GM12878 (cell line): Measurements from ENCODE around the gene THUMPD3. TPM values are rescaled to one million over a fixed set of nuclear protein-coding genes. Genes with fewer than 3 reads are reported as not detected.

ENCODE experiments used
- ATAC-seq: fragments of 200-7000 bp; cut with Tn5 transposase; 3 replicates; pipeline ENCODE4 v1.9.1; 2020; ENCODE audit warnings: mild to moderate bottlenecking, moderate library complexity
- BruUV-seq: library from RNA; stranded (reverse); fragments of 400-500 nt; replicated peaks from 2 replicates; lab custom pipeline; 2021; lab: Mats Ljungman, UMichigan
- CTCF ChIA-PET: fragments of 300-600 bp; sonication (Branson Sonifier 250); formaldehyde crosslinking; extraction: SDS; loops from one replicate; lab custom pipeline; 2021; ENCODE audit warnings: inconsistent platforms; lab: Yijun Ruan, JAX
- POLR2A ChIA-PET: fragments of 350-600 bp; formaldehyde crosslinking; extraction: SDS; loops from one replicate; lab custom pipeline; 2021; ENCODE audit warnings: inconsistent platforms; lab: Charles Lee
- RAD21 ChIA-PET: fragments of 300-600 bp; sonication (Branson Sonifier 250); formaldehyde crosslinking; loops from one replicate; lab custom pipeline; 2023; ENCODE audit warnings: antibody characterized with exemption; ENCODE audit not compliant: unreplicated experiment; lab: Charles Lee
- SMC1A ChIA-PET: fragments of 300-600 bp; sonication (Branson Sonifier 250); formaldehyde crosslinking; loops from one replicate; lab custom pipeline; 2023; ENCODE audit not compliant: unreplicated experiment, uncharacterized antibody; lab: Charles Lee
- DNase-seq: peaks from one replicate; pipeline ENCODE4 v3.0.0-alpha.2; 2011; ENCODE audit warnings: low read depth, low spot score
- FAIRE-seq: peaks from 3 replicates; lab custom pipeline; 2011; peaks lifted over from hg19 to GRCh38; lab: Jason Lieb, UNC
- H2AFZ ChIP-seq: 2 replicates; pipeline ENCODE4 v1.6.0; 2011; ENCODE audit warnings: low read depth, low read length, control low read depth; ENCODE audit not compliant: control insufficient read depth
- H3K27ac ChIP-seq: 2 replicates; pipeline ENCODE4 v1.5.1; 2011; ENCODE audit warnings: control low read depth; ENCODE audit not compliant: control insufficient read depth, insufficient read depth
- H3K27me3 ChIP-seq, 2 experiments: replicated peaks in 1 of 2; 2 replicates each; pipeline versions ENCODE4 v1.6.0 to v1.6.1; 2011; ENCODE audit warnings: low read length in 1 of 2; ENCODE audit not compliant: control insufficient read depth in 2 of 2, insufficient read depth in 2 of 2
- H3K36me3 ChIP-seq, 2 experiments: 2 replicates each; pipeline ENCODE4 v1.5.1; 2011; ENCODE audit warnings: low read length in 1 of 2; ENCODE audit not compliant: control insufficient read depth in 2 of 2, insufficient read depth in 2 of 2
- H3K4me1 ChIP-seq: 2 replicates; pipeline ENCODE4 v1.6.1; 2011; ENCODE audit warnings: mild to moderate bottlenecking, low read length, moderate library complexity, mixed read lengths; ENCODE audit not compliant: control insufficient read depth, insufficient read depth
- H3K4me2 ChIP-seq: 2 replicates; pipeline ENCODE4 v1.6.0; 2011; ENCODE audit warnings: control low read depth; ENCODE audit not compliant: control insufficient read depth, insufficient read depth
- H3K4me3 ChIP-seq: fragments of 200-600 bp; sonication (generic); 2 replicates; pipeline ENCODE4 v1.5.1; 2016
- H3K79me2 ChIP-seq: 2 replicates; pipeline ENCODE4 v1.6.0; 2011; ENCODE audit warnings: low read length; ENCODE audit not compliant: control insufficient read depth, insufficient read depth
- H3K9ac ChIP-seq: 2 replicates; pipeline ENCODE4 v1.8.0; 2011; ENCODE audit warnings: low read length, control low read depth, mixed read lengths; ENCODE audit not compliant: control insufficient read depth, insufficient read depth
- H3K9me3 ChIP-seq: replicated peaks from 3 replicates; pipeline ENCODE4 v1.5.1; 2011; ENCODE audit warnings: mild to moderate bottlenecking, low read length; ENCODE audit not compliant: control insufficient read depth, insufficient read depth
- H4K20me1 ChIP-seq: 2 replicates; pipeline ENCODE4 v1.6.0; 2011; ENCODE audit not compliant: control insufficient read depth, insufficient read depth
- HDGF ChIP-seq: fragments of 450-650 bp; IDR thresholded peaks from 2 replicates; pipeline ENCODE4 v1.6.1; 2016; ENCODE audit warnings: antibody characterized with exemption
- PML ChIP-seq: IDR thresholded peaks from 2 replicates; pipeline ENCODE4 v1.6.1; 2012; ENCODE audit warnings: low read length, inconsistent platforms
- POLR2AphosphoS5 ChIP-seq: IDR thresholded peaks from 2 replicates; pipeline ENCODE4 v1.6.1; 2011; ENCODE audit warnings: mild to moderate bottlenecking, low read length, inconsistent platforms
- POU2F2 ChIP-seq: IDR thresholded peaks from 3 replicates; pipeline ENCODE4 v1.6.1; 2011; ENCODE audit warnings: low read depth, mild to moderate bottlenecking, low read length, borderline replicate concordance
- RELA ChIP-seq: fragments of 450-650 bp; IDR thresholded peaks from 2 replicates; pipeline ENCODE4 v1.8.0; 2014; ENCODE audit warnings: borderline replicate concordance; ENCODE audit not compliant: partially characterized antibody
- RUNX3 ChIP-seq: IDR thresholded peaks from 2 replicates; pipeline ENCODE4 v1.6.1; 2012; ENCODE audit warnings: low read length, inconsistent platforms
- ZNF622 ChIP-seq: fragments of 450-650 bp; IDR thresholded peaks from 2 replicates; pipeline ENCODE4 v1.6.1; 2017; ENCODE audit warnings: mild to moderate bottlenecking, inconsistent platforms
- WGBS: methylation state at CpG from one replicate; pipeline ENCODE4 v1.1.6; 2016; ENCODE audit warnings: low lambda C conversion rate; ENCODE audit not compliant: insufficient replicate concordance, insufficient coverage; ENCODE audit errors: missing lambda C conversion rate; 5-methylcytosine and 5-hydroxymethylcytosine counted together
- in situ Hi-C: fragments of 300-500 bp; cut with MboI; formaldehyde crosslinking; loops from 9 replicates; pipeline ENCODE4 v1.14.3; 2018; ENCODE audit warnings: mixed read lengths
- intact Hi-C: fragments of 100-400 bp; cut with micrococcal nuclease; formaldehyde crosslinking; loops from one replicate; pipeline ENCODE4 v1.14.2; 2022; ENCODE audit not compliant: unreplicated experiment
- polyA plus RNA-seq, 11 experiments: library from polyadenylated mRNA; depleted of rRNA in 4 of 11; unstranded in 6 of 11; stranded (reverse) in 5 of 11; fragments of >200 nt; fragmentation: Nextera tagmentation in 4 of 11; fragmentation: Illumina TruSeq in 1 of 11; extraction: Ambion mirVana in 4 of 11; extraction: Trizol in 1 of 11; gene quantifications; 1 replicate in 1 of 11; 2 replicates in 10 of 11; pipeline versions ENCODE4 v1.2.1 to v1.2.3, GENCODE V29; 2011 to 2016; ENCODE audit warnings: inconsistent platforms in 2 of 11, missing spikeins in 2 of 11, low read depth in 1 of 11
- total RNA-seq, 4 experiments: library from RNA; depleted of rRNA in 3 of 4; stranded (reverse); fragments of >200 nt in 3 of 4; fragmentation: Illumina TruSeq in 1 of 4; extraction: Trizol in 1 of 4; gene quantifications; 2 replicates each; pipeline versions ENCODE4 v1.2.1 to v1.2.3, GENCODE V29; 2013 to 2021
- TF ChIP-seq, protein P1 (sequence below): IDR thresholded peaks from 2 replicates; pipeline ENCODE4 v1.6.1; 2012; ENCODE audit warnings: low read length, inconsistent platforms

Gene THUMPD3
- total and polyA plus RNA-seq, 10 of the 15 experiments (the other 5 are each of a cell fraction or from before 2014, with no cell fraction given): 28.7 to 47.4 (median 41.8) TPM

- Histone ChIP-seq H3K36me3 (peaks cover 0 to 14% of the 10 kb centered on the region in 2 experiments; a peak in 3 of 4 replicates), H3K9ac (peak overlapping the region; percentile 99), H3K27me3 (no peaks in the 10 kb centered on the region), H3K4me2 (peak overlapping the region; percentile 70), H3K79me2 (peaks cover 91% of the 10 kb centered on the region), H3K4me1 (peaks cover 5% of the 10 kb centered on the region; the same call in 1 of the 2 replicates), H4K20me1 (no peaks in the 10 kb centered on the region; the same call in 1 of the 2 replicates), H3K4me3 (peak overlapping the region; percentile 99), H3K9me3 (no peaks in the 10 kb centered on the region), H2AFZ (no peak overlapping the region), H3K27ac (peak overlapping the region; percentile 100)
- ChIA-PET POLR2A (interaction anchor here (0.6 to 2.0 kb wide), 10 partner anchors 9 to 392 kb away, joined by 3 to 13 read pairs (median 5); partner anchors contain the start of gene THUMPD3), SMC1A (interaction anchor here (0.8 to 2.3 kb wide), 11 partner anchors 9 to 329 kb away, joined by 3 to 15 read pairs (median 4); partner anchors contain the start of gene THUMPD3), CTCF (interaction anchor here (1.3 to 2.3 kb wide), 5 partner anchors 10 to 46 kb away, joined by 4 to 11 read pairs (median 8); partner anchors contain the start of gene THUMPD3), RAD21 (interaction anchor here (1.3 to 2.1 kb wide), 4 partner anchors 31 to 46 kb away, joined by 3 to 5 read pairs (median 4); partner anchors contain the start of gene THUMPD3)
- TF ChIP-seq ZNF622: no peak
- no peak; the same call in 1 of the 2 replicates for TF ChIP-seq HDGF
- peak; percentile 50 for TF ChIP-seq RELA
- TF ChIP-seq, protein P1, sequence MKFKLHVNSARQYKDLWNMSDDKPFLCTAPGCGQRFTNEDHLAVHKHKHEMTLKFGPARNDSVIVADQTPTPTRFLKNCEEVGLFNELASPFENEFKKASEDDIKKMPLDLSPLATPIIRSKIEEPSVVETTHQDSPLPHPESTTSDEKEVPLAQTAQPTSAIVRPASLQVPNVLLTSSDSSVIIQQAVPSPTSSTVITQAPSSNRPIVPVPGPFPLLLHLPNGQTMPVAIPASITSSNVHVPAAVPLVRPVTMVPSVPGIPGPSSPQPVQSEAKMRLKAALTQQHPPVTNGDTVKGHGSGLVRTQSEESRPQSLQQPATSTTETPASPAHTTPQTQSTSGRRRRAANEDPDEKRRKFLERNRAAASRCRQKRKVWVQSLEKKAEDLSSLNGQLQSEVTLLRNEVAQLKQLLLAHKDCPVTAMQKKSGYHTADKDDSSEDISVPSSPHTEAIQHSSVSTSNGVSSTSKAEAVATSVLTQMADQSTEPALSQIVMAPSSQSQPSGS: 0 out of 2 replicates have a peak, but pooled peaks have one; percentile 6
- TF ChIP-seq PML: 0 out of 2 replicates have a peak, but pooled peaks have one; percentile 42
- peak; percentile 72; the same call in 1 of the 2 replicates for TF ChIP-seq POLR2AphosphoS5
- TF ChIP-seq RUNX3: peak; percentile 14; the same call in 1 of the 2 replicates
- TF ChIP-seq POU2F2: peak; percentile 88
- in situ Hi-C loops (no loop called here), intact Hi-C loops (no loop called here)
- TSS peak; percentile 50 for BruUV-seq
- peak; percentile 2; the same call in 2 of the 3 replicates for ATAC-seq
- no peak for FAIRE-seq
- DNase-seq: no peak
- WGBS: under 1% methylated on average over 7 of the region's 7 CpGs
Observed at GRCh38 chr3:9398700-9399336, 36.0 kb downstream of the THUMPD3 start.
